ENCODE measurements around the gene GNAT2. TPM values are rescaled to one million over a fixed set of nuclear protein-coding genes. Genes with fewer than 3 reads are reported as not detected.
A peak's percentile ranks its signal among the peaks of the same experiment; 100 is the strongest.

GNAT2 gene
- total RNA-seq, 1 experiment from 2014 or later, result 0.20 TPM

GRCh38 chr1:109659145-109659544 is 39.7 kb upstream of the GNAT2 start:
- no peaks in the 10 kb centered on the region for H3K79me2 ChIP-seq (ENCODE audit: insufficient read depth, low read length)
- TF ChIP-seq, protein P1, sequence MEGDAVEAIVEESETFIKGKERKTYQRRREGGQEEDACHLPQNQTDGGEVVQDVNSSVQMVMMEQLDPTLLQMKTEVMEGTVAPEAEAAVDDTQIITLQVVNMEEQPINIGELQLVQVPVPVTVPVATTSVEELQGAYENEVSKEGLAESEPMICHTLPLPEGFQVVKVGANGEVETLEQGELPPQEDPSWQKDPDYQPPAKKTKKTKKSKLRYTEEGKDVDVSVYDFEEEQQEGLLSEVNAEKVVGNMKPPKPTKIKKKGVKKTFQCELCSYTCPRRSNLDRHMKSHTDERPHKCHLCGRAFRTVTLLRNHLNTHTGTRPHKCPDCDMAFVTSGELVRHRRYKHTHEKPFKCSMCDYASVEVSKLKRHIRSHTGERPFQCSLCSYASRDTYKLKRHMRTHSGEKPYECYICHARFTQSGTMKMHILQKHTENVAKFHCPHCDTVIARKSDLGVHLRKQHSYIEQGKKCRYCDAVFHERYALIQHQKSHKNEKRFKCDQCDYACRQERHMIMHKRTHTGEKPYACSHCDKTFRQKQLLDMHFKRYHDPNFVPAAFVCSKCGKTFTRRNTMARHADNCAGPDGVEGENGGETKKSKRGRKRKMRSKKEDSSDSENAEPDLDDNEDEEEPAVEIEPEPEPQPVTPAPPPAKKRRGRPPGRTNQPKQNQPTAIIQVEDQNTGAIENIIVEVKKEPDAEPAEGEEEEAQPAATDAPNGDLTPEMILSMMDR (conservative IDR thresholded peaks at IDR 0.05), result no peak
- no peak overlapping the region for H3K27ac ChIP-seq (ENCODE audit: insufficient read length, low read depth, low read length)
- H3T11ph ChIP-seq (ENCODE audit: low read length), result no peak overlapping the region
- H3K56ac ChIP-seq (ENCODE audit: insufficient read length, low read depth, low read length), result no peak overlapping the region
- no peaks in the 10 kb centered on the region for H3K27me3 ChIP-seq (ENCODE audit: insufficient read depth, low read length)
- no peak overlapping the region for H3K14ac ChIP-seq (ENCODE audit: insufficient read depth, low read length)
- H4K20me1 ChIP-seq (ENCODE audit: control insufficient read depth, insufficient read depth, insufficient read length), result no peaks in the 10 kb centered on the region
- no peak overlapping the region for H3K4me2 ChIP-seq (ENCODE audit: insufficient read depth, insufficient read length, low read length)
- no peak overlapping the region for H2AFZ ChIP-seq (ENCODE audit: low read length)
- Mint-ChIP-seq H3K27me3 (ENCODE audit: low read depth) (peaks cover 13% of the 10 kb centered on the region), H3K4me3 (no peak overlapping the region), H3K36me3 (ENCODE audit: insufficient read depth in 1 of 3, low read depth in 3 of 3) (no peaks in the 10 kb centered on the region), H3K27ac (peak overlapping the region in 1 of 3 experiments; percentile 82; a peak in 1 of 7 replicates), H3K4me1 (peaks cover 5 to 14% of the 10 kb centered on the region in 2 experiments; a peak in 3 of 4 replicates), H3K9me3 (no peaks in the 10 kb centered on the region)
- H4K8ac ChIP-seq (replicated peaks; ENCODE audit: insufficient read length, low read depth, low read length), result no peak overlapping the region
- peaks cover 4% of the 10 kb centered on the region for H3K23me2 ChIP-seq (ENCODE audit: insufficient read length, low read depth, low read length, poor library complexity, severe bottlenecking)
- H4K5ac ChIP-seq (ENCODE audit: insufficient read length, low read depth, low read length), result no peak overlapping the region
- H2AK5ac ChIP-seq (ENCODE audit: insufficient read length, low read length), result no peak overlapping the region
- WGBS (ENCODE audit: extremely low coverage, insufficient read length, low lambda C conversion rate), result no CpG with 5 or more reads among the region's 2 CpGs
- H3K9ac ChIP-seq (ENCODE audit: extremely low read depth, insufficient read length, low read length), result no peak overlapping the region
- H2BK20ac ChIP-seq (ENCODE audit: low read depth, low read length, poor library complexity, severe bottlenecking), result no peak overlapping the region
- H3K9me3 ChIP-seq (ENCODE audit: control insufficient read depth, low read depth, low read length), result no peaks in the 10 kb centered on the region
- no peak for DNase-seq
- H2BK12ac ChIP-seq (ENCODE audit: insufficient read length, low read depth, low read length), result no peak overlapping the region
- H4K91ac ChIP-seq (ENCODE audit: insufficient read length, low read depth, low read length), result no peak overlapping the region
- no peak overlapping the region for H3K4ac ChIP-seq (ENCODE audit: low read depth, low read length)
- H2BK15ac ChIP-seq (ENCODE audit: low read depth, low read length), result no peak overlapping the region
- no peak overlapping the region for H3K23ac ChIP-seq (ENCODE audit: insufficient read length, low read depth, low read length)
- H2BK120ac ChIP-seq (ENCODE audit: low read depth, low read length, poor library complexity, severe bottlenecking), result no peak overlapping the region
- no peaks in the 10 kb centered on the region for H3K4me1 ChIP-seq (ENCODE audit: insufficient read depth, low read length)
- no peak overlapping the region for H3K18ac ChIP-seq (ENCODE audit: insufficient read length, low read depth, low read length)
- H2BK5ac ChIP-seq (ENCODE audit: insufficient read length, low read length), result no peak overlapping the region
- no peaks in the 10 kb centered on the region for H3K79me1 ChIP-seq (ENCODE audit: insufficient read depth, low read depth, low read length, poor library complexity, severe bottlenecking)
